ENCODE data around the gene GRID2. TPM values are rescaled to one million over a fixed set of nuclear protein-coding genes. Genes with fewer than 3 reads are reported as not detected.

Gene GRID2
- total and polyA plus RNA-seq, 10 of the 15 experiments (the other 5 are each of a cell fraction or from before 2014, with no cell fraction given) = not detected

GRCh38 chr4:92346289-92346688, 42.5 kb downstream of the GRID2 start:
- no peaks in the 10 kb centered on the region for H4K20me1 ChIP-seq (ENCODE audit: control insufficient read depth, insufficient read depth)
- H2AFZ ChIP-seq (ENCODE audit: control insufficient read depth, low read depth, low read length) = no peak overlapping the region
- 2% methylated on average over 3 of the region's 3 CpGs for WGBS (ENCODE audit: insufficient coverage, insufficient replicate concordance, low lambda C conversion rate, missing lambda C conversion rate)
- TF ChIP-seq KLF5 (IDR thresholded peaks at IDR 0.05; ENCODE audit: partially characterized antibody) = no peak
- TF ChIP-seq EGR1 (IDR thresholded peaks at IDR 0.05; ENCODE audit: borderline replicate concordance in 1 of 2, low read depth in 2 of 2, low read length in 2 of 2) = no peak
- no peak for TF ChIP-seq HDGF (IDR thresholded peaks at IDR 0.05)
- no peak for TF ChIP-seq ZSCAN29 (IDR thresholded peaks at IDR 0.05)
- TF ChIP-seq ZNF24 (IDR thresholded peaks at IDR 0.05) = no peak
- TF ChIP-seq SREBF1 (IDR thresholded peaks at IDR 0.05; ENCODE audit: low read length) = no peak
- no peak for TF ChIP-seq ASH2L (IDR thresholded peaks at IDR 0.05; ENCODE audit: borderline replicate concordance, low read depth)
- TF ChIP-seq SIX5 (IDR thresholded peaks at IDR 0.05; ENCODE audit: low read depth, low read length, severe bottlenecking) = no peak
- TF ChIP-seq RAD51 (IDR thresholded peaks at IDR 0.05) = no peak
- TF ChIP-seq IRF4 (IDR thresholded peaks at IDR 0.05; ENCODE audit: low read depth, low read length) = no peak
- TF ChIP-seq, protein P1, sequence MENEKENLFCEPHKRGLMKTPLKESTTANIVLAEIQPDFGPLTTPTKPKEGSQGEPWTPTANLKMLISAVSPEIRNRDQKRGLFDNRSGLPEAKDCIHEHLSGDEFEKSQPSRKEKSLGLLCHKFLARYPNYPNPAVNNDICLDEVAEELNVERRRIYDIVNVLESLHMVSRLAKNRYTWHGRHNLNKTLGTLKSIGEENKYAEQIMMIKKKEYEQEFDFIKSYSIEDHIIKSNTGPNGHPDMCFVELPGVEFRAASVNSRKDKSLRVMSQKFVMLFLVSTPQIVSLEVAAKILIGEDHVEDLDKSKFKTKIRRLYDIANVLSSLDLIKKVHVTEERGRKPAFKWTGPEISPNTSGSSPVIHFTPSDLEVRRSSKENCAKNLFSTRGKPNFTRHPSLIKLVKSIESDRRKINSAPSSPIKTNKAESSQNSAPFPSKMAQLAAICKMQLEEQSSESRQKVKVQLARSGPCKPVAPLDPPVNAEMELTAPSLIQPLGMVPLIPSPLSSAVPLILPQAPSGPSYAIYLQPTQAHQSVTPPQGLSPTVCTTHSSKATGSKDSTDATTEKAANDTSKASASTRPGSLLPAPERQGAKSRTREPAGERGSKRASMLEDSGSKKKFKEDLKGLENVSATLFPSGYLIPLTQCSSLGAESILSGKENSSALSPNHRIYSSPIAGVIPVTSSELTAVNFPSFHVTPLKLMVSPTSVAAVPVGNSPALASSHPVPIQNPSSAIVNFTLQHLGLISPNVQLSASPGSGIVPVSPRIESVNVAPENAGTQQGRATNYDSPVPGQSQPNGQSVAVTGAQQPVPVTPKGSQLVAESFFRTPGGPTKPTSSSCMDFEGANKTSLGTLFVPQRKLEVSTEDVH (IDR thresholded peaks at IDR 0.05; ENCODE audit: low read depth, partially characterized antibody) = no peak
- no peak for TF ChIP-seq DPF2 (IDR thresholded peaks at IDR 0.05)
- no peak for TF ChIP-seq EED (IDR thresholded peaks at IDR 0.05; ENCODE audit: low read depth)
- no peak for TF ChIP-seq ATF7 (IDR thresholded peaks at IDR 0.05; ENCODE audit: low read depth)
- no peak for TF ChIP-seq ZNF207 (IDR thresholded peaks at IDR 0.05; ENCODE audit: borderline replicate concordance)
- no peak for FAIRE-seq
- ChIA-PET POLR2A (no interaction called here), RAD21 (ENCODE audit: unreplicated experiment) (no interaction called here), SMC1A (ENCODE audit: uncharacterized antibody, unreplicated experiment) (interaction anchor here (0.9 kb wide), 1 partner anchor 12 kb away, joined by 3 read pairs; no protein-coding TSS in a partner anchor), CTCF (no interaction called here)
- H3K36me3 ChIP-seq (ENCODE audit: control insufficient read depth in 2 of 2, insufficient read depth in 2 of 2, low read length in 1 of 2) = no peaks in the 10 kb centered on the region
- H3K4me1 ChIP-seq (ENCODE audit: control insufficient read depth, insufficient read depth, low read length) = no peaks in the 10 kb centered on the region
- H3K79me2 ChIP-seq (ENCODE audit: control insufficient read depth, insufficient read depth, low read length) = no peaks in the 10 kb centered on the region
- ATAC-seq = no peak
- H3K4me3 ChIP-seq = no peak overlapping the region
- in situ Hi-C loops (cut with MboI) (no loop called here), intact Hi-C loops (cut with micrococcal nuclease; ENCODE audit: unreplicated experiment) (no loop called here)
- no peak overlapping the region for H3K27ac ChIP-seq (ENCODE audit: control insufficient read depth, insufficient read depth)
- H3K4me2 ChIP-seq (ENCODE audit: control insufficient read depth, insufficient read depth) = no peak overlapping the region
- DNase-seq (ENCODE audit: low read depth, low spot score) = no peak
- no peak overlapping the region for H3K9ac ChIP-seq (ENCODE audit: control insufficient read depth, insufficient read depth, low read length)
- no peaks in the 10 kb centered on the region for H3K27me3 ChIP-seq (replicated peaks in 1 of 2; ENCODE audit: control insufficient read depth in 2 of 2, insufficient read depth in 2 of 2, low read length in 1 of 2)
- no peaks in the 10 kb centered on the region for H3K9me3 ChIP-seq (replicated peaks; ENCODE audit: control insufficient read depth, insufficient read depth, low read length)
- BruUV-seq (replicated peaks) = no TSS peak

All from GM12878 (cell line).